NCI-H2196 (cell line): Measurements from ENCODE around the gene TAF8.

ENCODE experiments used
- DNase-seq: peaks from one replicate; lab custom pipeline; 2025; ENCODE audit not compliant: unreplicated experiment; lab: John Stamatoyannopoulos, UW

Gene TAF8

DNA sequence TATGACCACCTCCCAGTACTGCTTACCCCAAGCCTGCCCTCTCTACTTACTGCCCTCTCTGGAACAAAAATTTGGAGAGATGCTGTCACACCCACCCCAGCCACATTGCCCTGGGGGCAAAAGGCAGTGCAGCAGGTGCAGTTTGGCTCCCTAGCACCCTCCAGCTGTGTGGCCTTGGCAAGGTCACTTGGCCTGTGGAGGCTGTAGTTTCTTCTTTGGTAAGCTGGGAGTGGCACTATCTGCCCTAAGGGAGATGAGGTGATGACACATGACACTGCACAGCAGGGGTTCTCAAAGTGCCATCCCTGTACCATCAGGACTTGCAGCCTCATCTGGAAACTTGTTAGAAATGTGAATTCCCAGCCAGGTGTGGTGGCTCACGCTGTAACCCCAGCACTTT is 44.8 kb downstream of the TAF8 start:
- DNase-seq, result no peak

DNA sequence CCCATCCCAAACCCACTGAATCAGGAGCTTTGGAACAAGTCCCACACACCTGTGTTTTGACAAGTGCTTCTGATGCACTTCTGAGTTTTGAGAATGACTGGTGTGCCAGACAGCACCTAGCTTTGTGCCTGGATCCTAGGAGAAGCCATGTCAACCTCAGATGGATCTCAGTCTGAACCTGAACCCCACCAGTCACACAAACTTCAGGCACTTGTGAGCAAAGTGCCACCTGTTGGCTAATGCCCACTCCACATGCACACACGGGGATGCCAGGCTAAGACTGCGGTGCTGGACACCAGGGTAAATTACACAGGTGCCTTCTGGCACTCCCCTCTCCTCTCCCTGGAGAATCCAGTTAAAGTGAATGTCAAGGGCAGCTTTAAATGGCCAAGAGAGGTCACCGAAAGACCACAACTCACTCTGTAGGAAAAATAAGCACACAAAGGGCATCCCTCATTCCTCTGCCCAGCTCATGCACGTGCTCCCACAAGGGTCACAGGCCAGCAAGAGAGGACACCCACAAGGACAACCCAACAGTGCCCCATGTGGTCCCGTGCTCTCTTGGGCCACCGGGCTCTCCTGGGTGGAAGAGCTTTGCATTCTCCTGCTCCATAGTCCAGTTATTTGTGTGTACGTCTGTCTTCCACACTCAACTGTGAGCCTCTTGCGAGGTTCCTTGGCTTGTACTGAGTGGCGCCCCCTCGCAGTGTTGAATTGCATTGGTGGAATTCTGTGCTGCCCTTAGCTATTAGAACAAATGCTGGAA is 45.6 kb downstream of the TAF8 start:
- DNase-seq, result no peak

DNA sequence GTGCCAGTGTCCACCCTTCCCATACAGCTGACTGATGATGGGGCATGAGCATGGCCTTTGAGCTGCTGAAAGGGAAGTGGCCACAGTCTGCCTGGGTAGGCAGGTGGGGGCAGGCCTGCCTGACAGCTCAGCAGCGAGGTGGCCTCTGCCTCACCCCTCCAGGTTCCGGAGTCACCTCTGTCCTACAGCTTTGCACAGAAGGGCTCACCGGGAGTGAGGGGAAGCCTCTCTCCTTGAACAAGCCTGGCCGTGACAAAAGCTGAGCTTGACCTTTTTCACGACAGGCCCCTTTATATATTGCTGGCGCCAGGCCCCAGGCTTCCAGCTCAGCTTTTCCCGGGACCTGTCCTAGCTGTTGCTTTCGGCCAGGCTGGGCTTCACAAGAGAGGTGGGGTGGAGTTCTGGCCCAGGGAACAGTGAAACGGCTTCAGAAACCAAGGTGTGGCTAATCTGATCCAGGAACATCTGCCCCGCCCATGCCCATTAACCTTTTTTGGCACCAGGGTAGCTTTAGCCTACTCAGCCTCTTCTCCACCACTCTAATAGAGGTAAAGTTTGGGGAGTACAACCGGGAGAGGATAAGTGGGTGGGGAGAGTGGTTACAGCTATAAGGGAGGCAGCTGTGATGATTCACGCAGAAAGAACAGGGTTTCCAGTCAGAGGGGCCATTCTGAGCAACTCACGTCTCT is 49.2 kb downstream of the TAF8 start:
- no peak for DNase-seq

DNA sequence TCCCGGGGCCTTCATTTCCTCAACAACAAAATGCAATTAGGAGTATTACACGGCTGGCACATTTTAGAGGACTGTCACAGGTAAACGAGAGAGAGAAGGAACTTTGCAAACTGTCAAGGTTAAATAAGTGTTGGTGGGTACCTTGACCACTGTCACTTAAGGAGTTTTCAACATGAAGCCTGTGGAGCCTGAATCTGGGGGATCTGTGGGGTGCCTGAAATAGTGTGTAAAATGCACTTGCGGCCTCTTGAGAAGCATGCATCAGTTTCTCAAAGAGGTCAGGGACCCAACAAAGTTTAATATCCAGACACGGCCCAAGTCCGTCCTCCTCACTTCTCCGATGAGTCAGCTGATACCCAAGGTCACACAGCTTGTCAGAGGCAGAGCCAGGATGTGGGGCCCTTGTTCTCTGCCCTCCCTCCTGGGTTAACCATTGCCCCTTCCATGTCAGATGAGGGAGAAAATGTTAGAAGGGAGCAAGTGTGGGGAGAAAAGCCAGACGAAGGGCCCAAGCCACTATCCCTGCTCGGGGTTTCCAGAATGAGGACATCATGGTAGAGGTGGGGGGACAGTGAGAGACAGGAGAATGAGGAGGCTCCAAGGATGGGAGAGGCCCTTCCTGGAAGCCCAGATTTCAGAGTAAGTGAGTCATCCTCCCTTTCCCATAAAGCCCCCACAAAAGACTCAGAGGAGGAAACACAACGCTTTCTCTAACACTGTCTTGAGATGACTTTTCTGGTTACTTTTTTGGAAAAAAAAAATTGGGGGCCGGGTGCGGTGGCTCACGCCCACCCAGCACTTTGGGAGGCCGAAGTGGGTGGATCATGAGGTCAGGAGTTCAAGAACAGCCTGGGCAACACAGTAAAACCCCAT is 49.9 kb downstream of the TAF8 start:
- DNase-seq, result no peak

DNA sequence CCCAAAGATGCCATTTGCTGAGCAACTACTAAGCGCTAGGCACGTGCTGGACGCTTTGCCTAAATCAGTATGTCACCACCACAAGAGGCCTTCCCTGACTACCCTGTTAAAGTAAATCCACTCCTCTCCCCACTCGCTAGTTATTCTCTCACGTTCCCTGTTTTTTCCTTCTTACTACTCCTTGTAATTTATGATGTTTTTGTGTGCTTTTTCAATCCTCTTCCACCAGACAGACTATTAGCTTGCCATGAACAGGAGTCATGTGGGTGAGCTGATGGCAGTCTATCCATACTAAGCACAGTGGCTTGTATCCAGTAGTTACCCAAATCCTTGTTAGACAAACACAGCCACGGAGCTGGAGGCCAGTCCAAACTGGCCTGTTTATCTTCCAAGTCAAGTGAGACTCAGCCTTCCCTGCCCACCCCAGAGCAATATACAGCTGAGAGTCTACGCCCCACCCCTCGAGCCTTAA is 50.9 kb downstream of the TAF8 start:
- DNase-seq, result no peak

DNA sequence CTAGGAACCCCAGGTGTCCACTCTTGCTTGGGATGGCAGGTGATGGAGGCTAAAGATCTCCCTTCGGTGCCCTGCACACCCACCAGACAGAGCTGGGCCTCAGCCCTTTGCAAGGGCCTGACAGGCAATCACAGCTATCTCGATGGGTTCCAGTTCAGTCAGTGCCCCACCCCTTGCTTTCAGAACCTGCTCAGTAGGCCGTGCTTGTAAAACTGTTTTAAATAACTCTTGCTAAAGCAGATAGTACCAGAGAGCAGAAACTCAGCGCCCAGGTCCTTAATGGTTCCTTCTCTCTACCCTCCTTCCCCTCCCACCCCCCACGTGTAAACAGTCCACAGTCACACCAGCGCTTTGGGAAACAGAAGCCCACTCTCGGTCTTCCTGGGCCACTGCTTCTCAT is 52.9 kb downstream of the TAF8 start:
- DNase-seq, result no peak

DNA sequence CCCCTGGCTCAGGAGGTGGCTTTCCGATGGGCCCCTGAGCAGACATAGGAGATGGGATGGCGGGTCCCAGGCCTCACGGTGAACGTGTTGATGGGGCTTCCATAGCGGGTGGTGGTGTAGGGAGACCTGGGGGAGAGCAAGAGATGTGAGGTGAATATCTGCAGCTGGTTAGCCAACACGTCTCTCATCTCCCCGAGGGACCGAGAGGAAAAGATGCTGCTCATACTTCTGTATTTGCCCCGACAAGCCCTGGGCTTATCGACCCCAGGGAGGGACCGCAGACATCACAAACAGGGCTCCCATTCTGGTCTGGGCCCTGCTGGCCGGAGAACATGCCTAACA is 53.4 kb downstream of the TAF8 start:
- no peak for DNase-seq

DNA sequence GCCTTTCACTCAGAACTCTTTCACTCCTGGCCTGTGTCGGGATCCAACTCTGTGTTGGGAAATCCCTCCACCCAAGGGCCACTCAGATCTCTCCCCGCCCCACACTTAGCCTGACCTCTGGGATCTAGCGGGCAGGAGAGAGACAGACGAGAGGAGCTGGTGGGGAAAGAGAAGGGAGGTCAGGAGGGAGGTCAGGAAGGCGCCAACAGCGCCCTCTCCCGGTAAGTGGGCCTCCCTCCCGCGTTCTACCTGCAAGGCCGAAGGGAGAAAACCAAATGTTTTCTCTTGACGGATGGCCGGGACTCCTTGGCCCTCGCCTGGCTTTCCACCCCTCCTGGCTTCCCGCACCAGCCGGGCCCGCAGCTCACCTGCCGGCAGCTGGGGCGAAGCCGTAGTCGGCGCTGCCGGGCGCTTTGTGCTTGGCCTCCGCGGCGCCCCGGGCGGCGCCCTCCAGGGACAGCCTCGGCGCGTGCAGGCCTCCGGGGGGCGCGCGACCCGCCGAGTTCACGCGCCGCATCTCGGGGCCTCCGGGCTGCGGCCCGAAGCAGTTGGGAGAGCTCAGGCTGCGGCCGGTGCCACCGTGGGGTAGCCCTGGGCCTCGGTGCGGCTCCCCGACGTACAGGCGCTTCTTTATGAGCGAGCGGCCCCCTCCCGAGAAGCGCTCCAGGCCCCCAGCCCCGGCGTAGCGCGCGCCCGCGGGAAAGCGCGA is 53.9 kb downstream of the TAF8 start:
- no peak for DNase-seq

DNA sequence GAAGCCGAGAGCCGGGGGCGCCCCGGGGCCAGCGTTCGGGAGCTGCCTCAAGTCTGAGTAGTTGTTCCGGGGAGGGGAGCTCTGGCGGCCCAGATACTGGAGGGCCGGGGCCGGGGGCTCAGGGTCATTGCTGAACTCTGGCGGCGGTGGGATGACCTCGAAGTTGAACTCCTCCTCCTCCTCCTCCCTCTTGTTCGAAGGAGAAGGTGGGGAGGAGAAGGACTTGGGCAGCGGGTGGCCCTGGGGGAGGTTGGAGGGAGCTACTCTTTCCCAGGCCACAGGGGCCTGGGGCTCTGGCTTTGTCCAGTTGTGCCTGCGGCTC is 54.4 kb downstream of the TAF8 start:
- no peak for DNase-seq

DNA sequence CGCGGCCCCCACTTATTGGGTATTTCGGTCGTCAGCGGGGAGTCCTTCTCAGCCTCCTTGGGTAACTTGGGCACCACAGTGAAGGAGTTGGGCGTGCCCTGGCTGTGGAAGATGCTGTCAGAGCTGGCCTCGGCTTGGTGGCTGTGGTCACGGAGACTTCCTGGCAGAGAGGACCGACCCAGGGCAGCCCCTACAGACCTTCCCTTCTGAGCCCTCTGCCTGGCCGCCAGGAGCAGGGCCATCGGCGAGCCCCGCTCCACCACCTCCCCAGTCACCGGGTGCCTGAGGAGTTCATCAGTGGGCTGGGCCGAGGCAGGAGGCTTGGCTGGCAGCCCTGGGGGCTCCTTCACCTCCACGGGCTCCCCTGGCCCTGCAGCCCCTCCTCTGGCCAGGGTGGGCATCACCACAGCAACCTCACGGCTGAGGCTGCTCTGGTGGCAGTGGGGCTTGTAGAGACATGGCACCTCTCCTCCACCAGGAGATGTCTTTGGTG is 54.9 kb downstream of the TAF8 start:
- no peak for DNase-seq

DNA sequence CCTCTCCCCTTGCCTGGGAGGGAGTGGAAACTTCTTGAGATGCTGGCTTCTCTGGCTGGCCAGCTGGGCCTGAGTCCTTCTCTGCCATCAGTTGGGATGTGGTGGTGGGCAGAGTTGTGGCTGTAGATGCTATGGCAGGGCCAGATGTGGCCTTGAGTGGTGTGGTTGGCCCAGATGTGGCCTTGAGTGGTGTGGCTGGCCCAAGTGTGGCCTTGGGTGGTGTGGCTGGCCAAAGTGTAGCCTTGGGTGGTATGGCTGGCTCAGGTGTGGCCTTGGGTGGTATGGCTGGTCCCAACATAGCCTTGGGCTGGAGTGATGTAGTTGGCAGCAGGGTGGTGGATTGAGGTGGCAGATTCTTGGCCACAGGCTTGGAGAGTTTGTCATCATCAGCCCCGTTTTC is 55.4 kb downstream of the TAF8 start:
- no peak for DNase-seq

DNA sequence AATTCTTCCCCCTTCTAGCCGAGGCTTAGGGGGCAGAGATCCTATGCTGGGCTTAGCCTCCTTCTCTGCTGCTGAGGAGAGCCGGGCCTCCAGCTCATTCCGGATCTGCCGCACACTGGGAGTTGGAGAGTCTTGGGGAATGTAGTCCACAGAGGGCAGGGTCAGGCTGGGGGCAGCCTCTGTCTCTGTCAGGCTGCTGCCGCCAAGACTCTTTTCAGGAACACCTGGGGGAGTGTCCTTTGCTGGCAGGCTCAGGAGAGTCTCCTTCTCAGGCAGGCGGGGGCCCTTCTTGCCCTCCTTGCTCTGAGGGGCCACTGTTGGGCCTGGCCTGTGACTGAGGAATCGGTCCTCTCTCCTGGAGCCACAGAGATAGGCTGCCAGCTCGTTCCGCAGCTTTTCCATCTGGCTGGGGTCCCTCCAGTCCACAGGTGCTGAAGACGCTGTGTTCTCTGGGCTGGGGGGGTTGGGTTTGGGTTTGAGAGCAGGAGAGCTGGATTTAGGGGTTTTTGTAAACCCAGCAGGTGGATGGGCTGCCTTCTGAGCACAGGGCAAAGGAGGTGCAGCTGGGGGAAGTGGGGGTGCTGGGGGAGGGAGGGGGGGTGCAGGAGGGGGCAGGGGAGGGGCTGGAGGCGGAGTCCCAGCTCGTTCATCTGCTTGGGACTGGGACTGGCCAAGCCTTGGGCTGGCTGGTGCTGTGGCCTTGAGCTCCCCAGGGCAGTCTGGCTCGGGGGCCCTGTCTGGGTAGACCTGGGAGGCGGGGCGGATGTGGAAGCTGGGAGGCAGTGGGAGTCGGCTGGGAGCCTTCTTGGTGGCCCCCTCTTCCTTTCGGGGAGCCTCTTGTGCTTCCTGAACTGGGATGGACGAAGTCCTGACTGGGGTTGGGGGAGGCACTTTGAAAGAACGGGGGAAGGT is 56.0 kb downstream of the TAF8 start:
- DNase-seq, result no peak

DNA sequence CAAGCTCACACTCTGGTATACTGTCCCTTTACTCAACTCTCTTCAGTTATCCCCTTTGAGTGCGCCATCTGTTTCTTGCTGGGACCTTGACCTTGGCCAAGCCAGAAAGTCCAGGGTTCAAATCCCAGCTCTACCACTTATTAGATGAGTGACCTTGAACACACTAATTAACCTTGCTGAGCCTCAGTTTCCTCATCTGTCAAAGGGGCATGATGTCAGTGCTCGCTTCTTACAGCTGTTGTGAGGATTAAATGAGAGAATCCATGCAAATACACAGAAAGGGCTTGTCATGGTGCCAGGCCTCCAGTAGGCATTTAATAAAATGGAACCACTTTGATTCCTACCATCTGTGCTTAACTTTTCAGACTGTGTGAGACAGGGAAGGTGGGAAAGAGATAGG is 57.7 kb downstream of the TAF8 start:
- no peak for DNase-seq

DNA sequence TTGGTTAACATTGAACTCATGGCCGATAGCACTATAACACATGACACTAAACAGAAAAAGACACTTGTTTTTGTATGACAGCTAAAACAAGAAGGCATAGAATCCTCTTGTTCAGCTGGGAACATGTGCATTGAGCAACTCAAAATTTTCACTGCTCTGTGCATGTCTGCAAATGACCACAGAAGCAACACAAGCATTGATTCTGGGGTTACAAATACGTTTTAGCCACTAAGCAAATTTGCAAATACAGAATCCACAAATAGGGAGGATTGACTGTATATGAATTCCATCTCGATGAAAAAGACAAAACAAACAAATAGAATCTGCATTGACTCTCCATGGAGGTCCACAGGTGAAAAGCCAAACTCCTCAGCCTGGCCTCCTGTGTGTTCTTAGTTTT is 60.4 kb downstream of the TAF8 start:
- no peak for DNase-seq

DNA sequence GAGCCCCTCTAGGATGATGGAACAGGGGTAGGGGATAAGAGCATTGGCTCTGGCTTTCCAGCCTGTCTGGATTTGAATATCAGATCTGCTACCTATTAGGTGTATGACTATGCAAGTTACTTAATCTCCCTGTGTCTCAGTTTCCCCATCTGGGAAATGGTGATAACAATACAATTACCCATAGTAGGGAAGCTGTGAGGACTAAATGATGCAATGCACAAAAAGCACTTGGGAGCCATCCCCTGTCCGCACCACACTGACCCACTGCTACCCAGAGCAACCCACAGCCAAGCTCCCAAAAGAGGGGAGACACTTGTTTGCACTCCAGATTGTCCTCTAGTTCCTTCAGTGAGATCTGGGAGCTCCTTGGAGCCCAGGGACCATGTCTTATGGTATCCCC is 62.0 kb downstream of the TAF8 start:
- no peak for DNase-seq

DNA sequence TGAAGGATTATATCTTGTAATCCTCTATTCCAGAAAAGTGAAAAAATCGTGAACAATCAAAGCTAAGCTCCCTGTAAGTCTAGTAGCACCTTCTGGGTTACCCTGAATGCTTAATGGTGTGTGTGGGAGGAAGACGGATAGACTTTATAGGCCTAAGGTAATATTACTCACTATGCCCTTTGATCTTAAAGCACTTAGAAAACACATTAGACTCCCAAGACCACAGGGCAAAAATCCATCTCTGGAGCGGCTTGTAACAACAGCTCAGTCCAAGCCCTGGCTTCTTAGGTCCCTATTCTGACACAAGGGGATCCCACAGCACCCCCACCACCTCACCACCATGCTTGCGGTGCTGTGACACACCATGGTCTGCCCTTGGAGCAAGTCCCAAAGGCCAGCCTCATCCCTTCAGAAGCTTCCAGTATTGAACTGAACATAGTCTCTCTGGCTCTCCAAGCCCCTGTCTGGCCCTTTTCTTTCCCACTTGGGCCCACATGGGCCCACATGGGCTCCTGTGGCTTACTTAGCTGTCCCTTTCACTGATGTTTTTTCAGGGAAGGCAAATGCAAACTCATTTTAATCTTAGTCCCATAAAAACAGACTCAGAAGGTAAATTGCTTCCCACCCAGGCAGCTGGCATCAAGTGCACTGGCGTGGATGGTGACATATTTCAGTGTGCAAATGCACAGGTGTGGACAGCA is 63.8 kb downstream of the TAF8 start:
- no peak for DNase-seq

DNA sequence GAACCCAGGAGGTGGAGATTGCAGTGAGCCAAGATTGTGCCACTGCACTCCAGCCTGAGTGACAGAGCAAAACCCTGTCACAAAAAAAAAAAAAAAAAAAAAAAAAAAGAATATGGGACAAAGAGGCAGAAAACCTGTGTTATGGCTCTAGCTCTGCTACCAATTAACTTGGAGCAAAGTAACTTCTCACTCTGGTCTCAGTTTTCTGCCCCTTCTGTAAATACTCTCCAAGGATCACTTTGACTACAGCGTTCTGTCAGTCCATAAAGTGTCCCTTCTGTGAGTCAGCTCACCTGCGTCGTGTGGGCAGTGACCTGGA is 67.5 kb downstream of the TAF8 start:
- DNase-seq, result no peak

DNA sequence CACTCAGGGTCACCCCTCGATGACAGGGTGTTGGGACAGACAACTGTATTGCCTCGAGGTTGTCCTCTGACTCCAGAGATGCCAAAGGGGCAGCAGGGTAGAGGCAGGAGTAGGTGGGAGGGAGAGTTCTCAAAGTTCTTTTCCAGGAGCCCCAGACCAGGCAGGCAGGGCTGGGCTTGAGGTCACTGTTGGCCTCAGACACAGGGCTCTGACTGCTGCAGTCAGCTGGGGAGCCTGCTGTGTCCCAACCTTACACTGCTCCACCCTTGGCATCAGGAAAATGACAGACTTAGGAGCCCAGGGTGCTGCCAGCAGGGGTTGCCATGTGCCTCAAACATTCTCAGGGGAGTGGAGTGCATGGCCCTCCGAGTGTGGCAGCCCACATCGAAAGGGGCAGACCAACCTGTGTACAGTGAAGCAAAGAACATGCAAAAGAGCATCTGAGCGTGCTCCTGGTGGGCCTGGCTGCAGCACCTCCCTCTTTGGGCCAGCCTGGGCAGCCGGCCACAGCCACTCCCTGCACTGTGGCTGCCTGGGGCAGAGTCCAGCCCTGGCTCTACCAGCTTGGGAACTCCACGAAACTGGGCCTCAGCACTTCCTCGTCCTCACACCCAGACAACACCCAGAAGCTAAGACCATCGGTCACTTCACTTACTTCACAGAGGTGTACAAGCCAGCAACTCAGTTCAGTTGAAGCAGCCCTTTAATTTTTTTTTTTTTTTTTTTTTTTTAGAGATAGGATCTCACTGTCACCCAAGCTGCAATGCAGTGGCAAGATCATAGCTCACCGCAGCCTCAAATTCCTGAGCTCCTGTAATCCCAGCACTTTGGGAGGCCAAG is 68.1 kb downstream of the TAF8 start:
- peak; percentile 38 for DNase-seq
